Upper lobe of right lung (tissue), 1 donor: ENCODE measurements around the gene PPIB. TPM values are rescaled to one million over a fixed set of nuclear protein-coding genes. Genes with fewer than 3 reads are reported as not detected.

Source experiments
- ATAC-seq: fragments of 200-7000 bp; cut with Tn5 transposase; one replicate; pipeline ENCODE4 v1.9.1; 2020; ENCODE audit warnings: mild to moderate bottlenecking, moderate library complexity
- DNase-seq: peaks from one replicate; pipeline ENCODE4 v3.0.0-alpha.2; 2020
- H3K27ac ChIP-seq: fragments of 200-600 bp; one replicate; pipeline ENCODE4 v1.8.0; 2022
- H3K27me3 ChIP-seq: fragments of 200-600 bp; one replicate; pipeline ENCODE4 v1.8.0; 2022; ENCODE audit warnings: mild to moderate bottlenecking
- H3K36me3 ChIP-seq: fragments of 200-600 bp; one replicate; pipeline ENCODE4 v1.8.0; 2022
- H3K4me1 ChIP-seq: fragments of 200-600 bp; one replicate; pipeline ENCODE4 v1.8.0; 2022
- H3K4me3 ChIP-seq: fragments of 200-600 bp; one replicate; pipeline ENCODE4 v1.8.0; 2022; ENCODE audit warnings: mild to moderate bottlenecking
- H3K9me3 ChIP-seq: fragments of 200-600 bp; one replicate; pipeline ENCODE4 v1.8.0; 2022
- intact Hi-C: fragments of 100-400 bp; cut with DNase I; formaldehyde crosslinking; loops from one replicate; pipeline ENCODE4 v1.11.0; 2022
- total RNA-seq: library from RNA; stranded (reverse); fragmentation: NEBNext Ultra II Directional; extraction: Animal tissue kit (Norgen Biotek cat#: 25700); gene quantifications from one replicate; pipeline ENCODE4 v1.2.1, GENCODE V29; 2021
- TF ChIP-seq, protein P1 (sequence below): fragments of 200-600 bp; IDR thresholded peaks from one replicate; pipeline ENCODE4 v1.8.0; 2022; ENCODE audit warnings: antibody characterized with exemption
- donor health status: DM: no; HTN: yes; CAD: no; lungs with severe emphysema.

The PPIB gene
- total RNA-seq, 1 donor from 2014 or later: 389 TPM

DNA sequence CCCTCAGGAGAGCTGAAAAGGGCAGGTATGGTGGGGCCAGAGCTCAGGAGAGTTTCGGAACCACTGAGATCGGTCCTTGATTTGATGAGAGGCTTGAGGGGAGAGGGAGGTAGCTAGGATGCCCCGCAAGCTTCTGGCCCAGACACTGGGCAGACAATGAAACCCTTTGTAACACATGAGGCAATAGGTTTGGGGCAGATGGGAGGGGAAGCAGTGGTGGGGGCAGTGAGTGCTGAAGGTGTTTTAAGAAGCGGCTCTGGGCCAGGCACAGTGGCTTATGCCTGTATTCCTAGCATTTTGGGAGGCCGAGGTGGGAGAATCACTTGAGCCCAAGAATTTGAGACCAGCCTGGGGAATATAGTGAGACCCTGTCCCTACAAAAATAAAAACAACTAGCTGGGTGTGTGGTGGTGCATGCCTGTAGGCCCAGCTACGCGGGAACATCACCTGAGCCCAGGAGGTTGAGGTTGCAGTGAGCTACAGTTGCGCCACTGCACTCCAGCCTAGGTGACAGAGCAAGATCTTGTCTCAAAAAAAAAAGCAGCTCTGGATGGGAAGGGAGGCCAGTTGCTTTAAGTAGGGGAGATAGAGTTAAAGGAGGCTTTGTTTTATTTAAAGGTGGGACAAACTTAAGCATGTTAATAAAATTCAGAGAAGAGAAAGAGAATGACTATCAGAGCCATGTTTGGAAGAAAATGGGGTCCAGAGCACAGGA lies 20.9 kb downstream of the PPIB start:
- DNase-seq (no peak), ATAC-seq (no peak)
- TF ChIP-seq, protein P1, sequence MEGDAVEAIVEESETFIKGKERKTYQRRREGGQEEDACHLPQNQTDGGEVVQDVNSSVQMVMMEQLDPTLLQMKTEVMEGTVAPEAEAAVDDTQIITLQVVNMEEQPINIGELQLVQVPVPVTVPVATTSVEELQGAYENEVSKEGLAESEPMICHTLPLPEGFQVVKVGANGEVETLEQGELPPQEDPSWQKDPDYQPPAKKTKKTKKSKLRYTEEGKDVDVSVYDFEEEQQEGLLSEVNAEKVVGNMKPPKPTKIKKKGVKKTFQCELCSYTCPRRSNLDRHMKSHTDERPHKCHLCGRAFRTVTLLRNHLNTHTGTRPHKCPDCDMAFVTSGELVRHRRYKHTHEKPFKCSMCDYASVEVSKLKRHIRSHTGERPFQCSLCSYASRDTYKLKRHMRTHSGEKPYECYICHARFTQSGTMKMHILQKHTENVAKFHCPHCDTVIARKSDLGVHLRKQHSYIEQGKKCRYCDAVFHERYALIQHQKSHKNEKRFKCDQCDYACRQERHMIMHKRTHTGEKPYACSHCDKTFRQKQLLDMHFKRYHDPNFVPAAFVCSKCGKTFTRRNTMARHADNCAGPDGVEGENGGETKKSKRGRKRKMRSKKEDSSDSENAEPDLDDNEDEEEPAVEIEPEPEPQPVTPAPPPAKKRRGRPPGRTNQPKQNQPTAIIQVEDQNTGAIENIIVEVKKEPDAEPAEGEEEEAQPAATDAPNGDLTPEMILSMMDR: no peak
- Histone ChIP-seq H3K4me3 (no peak overlapping the region), H3K4me1 (no peaks in the 10 kb centered on the region), H3K27ac (no peak overlapping the region), H3K9me3 (no peaks in the 10 kb centered on the region), H3K27me3 (no peaks in the 10 kb centered on the region), H3K36me3 (peaks cover 64% of the 10 kb centered on the region)
- intact Hi-C loops: no loop called here

DNA sequence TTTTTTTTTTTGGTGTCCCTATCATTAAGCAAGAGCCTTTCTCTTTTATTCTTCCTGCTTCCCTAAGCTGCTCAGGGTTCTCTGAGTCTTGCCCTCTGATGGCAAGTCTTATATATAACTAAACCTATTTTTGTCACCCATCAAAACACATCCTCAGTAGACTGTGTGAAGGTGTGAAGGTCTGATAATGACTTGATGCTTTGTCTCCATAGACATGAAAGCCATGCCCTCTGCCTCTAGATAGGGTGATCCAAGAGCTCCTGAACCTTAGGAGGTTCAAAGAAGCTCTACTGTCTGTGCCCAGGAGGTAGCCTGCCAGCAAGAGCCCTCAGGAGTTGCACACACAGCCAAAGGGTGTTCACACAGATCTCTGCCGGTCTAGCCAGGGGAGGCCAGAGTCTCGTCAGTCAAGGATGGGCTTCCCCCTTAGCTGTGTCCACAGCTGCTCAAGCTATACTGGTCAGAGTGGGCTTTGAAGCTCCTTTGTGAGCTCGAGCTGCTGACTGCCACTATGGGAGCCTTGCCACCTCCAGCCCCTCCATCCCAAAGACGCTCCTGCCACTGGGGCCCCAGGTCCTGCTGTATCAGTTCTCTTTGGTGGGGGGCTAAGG lies 24.4 kb downstream of the PPIB start:
- Histone ChIP-seq H3K36me3 (peaks cover 83% of the 10 kb centered on the region), H3K27me3 (no peaks in the 10 kb centered on the region), H3K4me1 (peaks cover 10% of the 10 kb centered on the region), H3K9me3 (no peaks in the 10 kb centered on the region), H3K4me3 (no peak overlapping the region), H3K27ac (no peak overlapping the region)
- TF ChIP-seq, protein P1: no peak
- ATAC-seq: no peak
- intact Hi-C loops: no loop called here
- DNase-seq: no peak

DNA sequence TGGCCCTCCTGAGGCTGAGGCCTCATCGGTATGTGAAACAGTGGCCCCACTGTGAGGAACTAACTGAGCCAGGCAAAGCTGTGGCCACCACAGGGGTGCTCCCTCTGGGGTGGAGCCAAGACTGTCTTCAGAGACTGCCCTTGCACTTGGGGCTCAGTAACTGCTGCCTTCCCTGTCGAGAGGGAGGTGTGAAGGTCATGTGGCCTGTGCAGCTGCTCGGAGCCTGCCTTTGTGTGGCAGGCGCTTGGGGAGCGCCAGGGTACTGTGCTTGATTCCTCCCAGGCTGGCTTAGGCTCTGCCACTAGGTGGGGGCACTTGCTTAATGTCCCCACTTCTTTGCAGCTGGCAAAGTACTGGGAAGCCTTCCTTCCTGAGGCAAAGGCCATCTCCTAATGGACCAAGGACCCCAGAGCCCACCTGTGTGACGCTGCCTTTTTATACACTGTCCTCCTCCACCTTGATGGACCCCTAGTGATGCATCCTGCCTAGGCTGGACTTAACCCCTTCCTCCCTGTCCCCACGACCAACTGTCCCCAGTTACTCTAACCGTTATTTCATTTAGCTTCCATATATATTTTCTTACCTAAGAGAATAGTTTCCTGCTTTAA lies 25.5 kb downstream of the PPIB start:
- H3K9me3 ChIP-seq: no peaks in the 10 kb centered on the region
- intact Hi-C loops: no loop called here
- peaks cover 11% of the 10 kb centered on the region for H3K4me1 ChIP-seq
- TF ChIP-seq, protein P1: no peak
- no peak overlapping the region for H3K27ac ChIP-seq
- no peak for DNase-seq
- H3K36me3 ChIP-seq: peaks cover 83% of the 10 kb centered on the region
- H3K27me3 ChIP-seq: no peaks in the 10 kb centered on the region
- H3K4me3 ChIP-seq: no peak overlapping the region
- ATAC-seq: peak; percentile 7

DNA sequence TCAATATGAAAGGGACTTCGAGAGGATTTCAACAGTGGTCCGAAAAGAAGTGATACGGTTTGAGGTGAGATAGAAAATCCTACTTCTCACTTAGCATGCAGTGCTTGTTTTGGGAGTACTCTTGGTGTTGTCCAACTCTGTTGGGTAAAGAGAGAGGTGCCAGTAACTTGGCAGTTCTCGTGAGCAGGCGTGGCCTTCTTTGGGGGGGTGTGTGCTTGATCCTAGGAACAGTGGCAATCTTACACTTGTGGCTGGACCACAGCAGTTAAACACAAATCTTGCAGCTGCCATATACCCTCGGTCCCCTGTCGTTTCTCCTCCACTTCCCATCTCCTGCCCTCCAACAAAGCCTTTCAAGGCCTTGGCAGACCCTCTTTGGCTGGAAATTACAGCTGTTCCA lies 26.5 kb downstream of the PPIB start:
- ATAC-seq (no peak), DNase-seq (no peak)
- intact Hi-C loops: no loop called here
- H3K27ac ChIP-seq: no peak overlapping the region
- H3K27me3 ChIP-seq: no peaks in the 10 kb centered on the region
- H3K36me3 ChIP-seq: peaks cover 86% of the 10 kb centered on the region
- TF ChIP-seq, protein P1: no peak
- no peaks in the 10 kb centered on the region for H3K9me3 ChIP-seq
- H3K4me3 ChIP-seq: no peak overlapping the region
- peaks cover 11% of the 10 kb centered on the region for H3K4me1 ChIP-seq

DNA sequence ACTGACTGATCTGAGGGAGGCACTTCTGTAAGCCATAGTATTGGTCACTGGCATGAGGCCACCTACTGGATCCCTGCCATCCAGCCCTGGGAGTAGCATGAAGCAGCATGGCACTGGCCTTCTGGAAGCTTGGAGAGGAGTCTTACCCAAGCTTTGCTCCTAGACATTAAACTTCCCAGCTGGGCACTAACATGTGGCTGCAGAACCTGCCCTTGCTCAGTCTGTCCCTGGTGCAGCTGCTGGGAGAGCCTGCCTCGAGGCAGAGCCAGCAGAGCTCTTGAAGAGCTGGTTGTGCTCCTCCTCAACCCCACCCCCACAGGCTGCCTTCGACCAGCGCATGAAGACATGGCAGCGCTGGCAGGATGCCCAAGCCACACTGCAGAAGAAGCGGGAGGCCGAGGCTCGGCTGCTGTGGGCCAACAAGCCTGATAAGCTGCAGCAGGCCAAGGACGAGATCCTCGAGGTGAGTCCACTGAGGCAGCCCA lies 28.4 kb downstream of the PPIB start:
- intact Hi-C loops: no loop called here
- DNase-seq (peak; percentile 84), ATAC-seq (peak; percentile 66)
- H3K4me1 ChIP-seq: peaks cover 11% of the 10 kb centered on the region
- H3K36me3 ChIP-seq: peaks cover 92% of the 10 kb centered on the region
- no peaks in the 10 kb centered on the region for H3K9me3 ChIP-seq
- TF ChIP-seq, protein P1: no peak
- H3K27ac ChIP-seq: no peak overlapping the region
- no peaks in the 10 kb centered on the region for H3K27me3 ChIP-seq
- H3K4me3 ChIP-seq: no peak overlapping the region
